Inflammatory macrophage treated with lipopolysaccharide for 4 hours (primary cell): ENCODE measurements around the gene POLR2L.

ENCODE experiments used
- DNase-seq: peaks from one replicate; pipeline ENCODE4 v3.0.0-alpha.2; 2020

The POLR2L gene

GRCh38 chr11:808427-809286 is 33.7 kb downstream of the POLR2L start:
- DNase-seq = no peak

- DNase-seq = no peak
Measured at GRCh38 chr11:804599-804964, 37.7 kb downstream of the POLR2L start.

- DNase-seq = no peak
Measured at GRCh38 chr11:803770-804598, 38.3 kb downstream of the POLR2L start.

GRCh38 chr11:803467-803742 is 38.9 kb downstream of the POLR2L start:
- DNase-seq = no peak

GRCh38 chr11:802693-803466 is 39.4 kb downstream of the POLR2L start:
- DNase-seq = no peak

GRCh38 chr11:802018-802617 is 40.2 kb downstream of the POLR2L start:
- no peak for DNase-seq

GRCh38 chr11:801097-801780 is 41.1 kb downstream of the POLR2L start:
- DNase-seq = no peak

- DNase-seq = no peak
Measured at GRCh38 chr11:800473-800872, 41.9 kb downstream of the POLR2L start.

- no peak for DNase-seq
Measured at GRCh38 chr11:799641-800316, 42.5 kb downstream of the POLR2L start.

- DNase-seq = peak; percentile 80
Measured at GRCh38 chr11:798093-798713, 44.1 kb downstream of the POLR2L start, which contains the start of gene SLC25A22. TSS of gene SLC25A22 (minus strand) at chr11:798281. CDS start at chr11:795006, 3,275 bp downstream.

GRCh38 chr11:797296-798092 is 44.8 kb downstream of the POLR2L start:
- peak; percentile 64 for DNase-seq

- DNase-seq = no peak
Measured at GRCh38 chr11:796565-797295, 45.6 kb downstream of the POLR2L start.

- peak; percentile 93 for DNase-seq
Measured at GRCh38 chr11:795634-796564, 46.4 kb downstream of the POLR2L start.

- no peak for DNase-seq
Measured at GRCh38 chr11:794766-795633, 47.3 kb downstream of the POLR2L start.

GRCh38 chr11:794013-794765 is 48.1 kb downstream of the POLR2L start:
- no peak for DNase-seq

GRCh38 chr11:793556-793955 is 48.8 kb downstream of the POLR2L start:
- DNase-seq = no peak

- no peak for DNase-seq
Measured at GRCh38 chr11:792873-793272, 49.5 kb downstream of the POLR2L start.
